Caco-2 (cell line): Measurements from ENCODE around the gene MAP3K21. TPM values are rescaled to one million over a fixed set of nuclear protein-coding genes. Genes with fewer than 3 reads are reported as not detected.

ENCODE experiments used
- BruUV-seq: library from RNA; stranded (reverse); fragments of 400-500 nt; replicated peaks from 2 replicates; lab custom pipeline; 2021; lab: Mats Ljungman, UMichigan
- CTCF ChIA-PET: fragments of 300-600 bp; sonication (Branson Sonifier 250); formaldehyde crosslinking; loops from one replicate; lab custom pipeline; 2022; ENCODE audit warnings: antibody characterized with exemption; lab: Charles Lee
- POLR2A ChIA-PET: fragments of 300-600 bp; sonication (Branson Sonifier 250); formaldehyde crosslinking; loops from one replicate; lab custom pipeline; 2022; ENCODE audit warnings: antibody characterized with exemption; lab: Charles Lee
- DNase-seq, 2 experiments: peaks; one replicate each; pipeline versions ENCODE4 v3.0.0 to v3.0.0-alpha.2; 2020 to 2022
- H3K27me3 ChIP-seq: replicated peaks from 2 replicates; pipeline ENCODE4 v1.6.0; 2011; ENCODE audit warnings: low read length; ENCODE audit not compliant: control insufficient read depth, insufficient read depth
- H3K36me3 ChIP-seq: 2 replicates; pipeline ENCODE4 v1.5.1; 2011; ENCODE audit warnings: low read length; ENCODE audit not compliant: control insufficient read depth, insufficient read depth
- H3K4me1 ChIP-seq: fragments of 250-450 bp; sonication (Bioruptor Pico); 2 replicates; pipeline ENCODE4 v1.5.1; 2020; ENCODE audit warnings: mild to moderate bottlenecking
- H3K4me3 ChIP-seq: 2 replicates; pipeline ENCODE4 v1.5.1; 2011; ENCODE audit warnings: low read depth, mild to moderate bottlenecking, control low read depth, low read length
- H3K9me3 ChIP-seq: fragments of 250-450 bp; sonication (Bioruptor Pico); 2 replicates; pipeline ENCODE4 v1.5.1; 2020; ENCODE audit warnings: mild to moderate bottlenecking, moderate library complexity
- H3K27ac Mint-ChIP-seq: one replicate; pipeline ENCODE4 v1.8.0; 2022; ENCODE audit warnings: mixed read lengths; ENCODE audit not compliant: unreplicated experiment
- H3K27me3 Mint-ChIP-seq: one replicate; pipeline ENCODE4 v1.8.0; 2022; ENCODE audit warnings: mixed read lengths; ENCODE audit not compliant: insufficient read depth, unreplicated experiment
- H3K36me3 Mint-ChIP-seq: one replicate; pipeline ENCODE4 v1.8.0; 2022; ENCODE audit warnings: mild to moderate bottlenecking, mixed read lengths; ENCODE audit not compliant: insufficient read depth, unreplicated experiment
- H3K4me1 Mint-ChIP-seq: one replicate; pipeline ENCODE4 v1.8.0; 2022; ENCODE audit warnings: low read depth, mixed read lengths; ENCODE audit not compliant: unreplicated experiment
- H3K4me3 Mint-ChIP-seq: one replicate; pipeline ENCODE4 v1.8.0; 2022; ENCODE audit warnings: mild to moderate bottlenecking, moderate library complexity, mixed read lengths; ENCODE audit not compliant: unreplicated experiment
- H3K9me3 Mint-ChIP-seq: one replicate; pipeline ENCODE4 v1.8.0; 2022; ENCODE audit warnings: mixed read lengths; ENCODE audit not compliant: unreplicated experiment
- intact Hi-C: fragments of 100-400 bp; cut with micrococcal nuclease; formaldehyde crosslinking; loops from one replicate; pipeline ENCODE4 v1.10.0; 2022; ENCODE audit not compliant: unreplicated experiment
- total RNA-seq: library from RNA; stranded (reverse); gene quantifications from 2 replicates; pipeline ENCODE4 v1.2.3, GENCODE V29; 2022
- TF ChIP-seq, protein P1 (sequence below), 2 experiments: fragments of 200-600 bp in 1 of 2; IDR thresholded peaks; 1 replicate in 1 of 2; 2 replicates in 1 of 2; pipeline versions ENCODE4 v1.5.1 to v1.8.0; 2011 to 2022; ENCODE audit warnings: antibody characterized with exemption in 1 of 2, control low read depth in 1 of 2, inconsistent platforms in 1 of 2, low read depth in 1 of 2, low read length in 1 of 2, mild to moderate bottlenecking in 1 of 2, moderate library complexity in 1 of 2; ENCODE audit not compliant: insufficient read depth in 1 of 2, severe bottlenecking in 1 of 2, unreplicated experiment in 1 of 2

Gene MAP3K21
- total RNA-seq, 1 experiment from 2014 or later: 10.4 TPM

GRCh38 chr1:233357595-233358397, 30.3 kb downstream of the MAP3K21 start:
- TF ChIP-seq, protein P1, sequence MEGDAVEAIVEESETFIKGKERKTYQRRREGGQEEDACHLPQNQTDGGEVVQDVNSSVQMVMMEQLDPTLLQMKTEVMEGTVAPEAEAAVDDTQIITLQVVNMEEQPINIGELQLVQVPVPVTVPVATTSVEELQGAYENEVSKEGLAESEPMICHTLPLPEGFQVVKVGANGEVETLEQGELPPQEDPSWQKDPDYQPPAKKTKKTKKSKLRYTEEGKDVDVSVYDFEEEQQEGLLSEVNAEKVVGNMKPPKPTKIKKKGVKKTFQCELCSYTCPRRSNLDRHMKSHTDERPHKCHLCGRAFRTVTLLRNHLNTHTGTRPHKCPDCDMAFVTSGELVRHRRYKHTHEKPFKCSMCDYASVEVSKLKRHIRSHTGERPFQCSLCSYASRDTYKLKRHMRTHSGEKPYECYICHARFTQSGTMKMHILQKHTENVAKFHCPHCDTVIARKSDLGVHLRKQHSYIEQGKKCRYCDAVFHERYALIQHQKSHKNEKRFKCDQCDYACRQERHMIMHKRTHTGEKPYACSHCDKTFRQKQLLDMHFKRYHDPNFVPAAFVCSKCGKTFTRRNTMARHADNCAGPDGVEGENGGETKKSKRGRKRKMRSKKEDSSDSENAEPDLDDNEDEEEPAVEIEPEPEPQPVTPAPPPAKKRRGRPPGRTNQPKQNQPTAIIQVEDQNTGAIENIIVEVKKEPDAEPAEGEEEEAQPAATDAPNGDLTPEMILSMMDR (IDR thresholded peaks at IDR 0.05; ENCODE audit: insufficient read depth in 1 of 2, low read depth in 1 of 2, low read length in 1 of 2, severe bottlenecking in 1 of 2, unreplicated experiment in 1 of 2): no peak
- no peak for DNase-seq
- H3K36me3 Mint-ChIP-seq: no peaks in the 10 kb centered on the region
- Histone ChIP-seq H3K27me3 (no peaks in the 10 kb centered on the region), H3K9me3 (no peaks in the 10 kb centered on the region), H3K4me1 (peaks cover 11% of the 10 kb centered on the region), H3K36me3 (no peaks in the 10 kb centered on the region; the same call in 1 of the 2 replicates), H3K4me3 (no peak overlapping the region)
- ChIA-PET CTCF (no interaction called here), POLR2A (no interaction called here)
- intact Hi-C loops: no loop called here
- H3K27me3 Mint-ChIP-seq: no peaks in the 10 kb centered on the region
- peaks cover 20% of the 10 kb centered on the region for H3K4me1 Mint-ChIP-seq
- H3K27ac Mint-ChIP-seq: peak overlapping the region; percentile 37
- no TSS peak for BruUV-seq
- H3K4me3 Mint-ChIP-seq: no peak overlapping the region
- no peaks in the 10 kb centered on the region for H3K9me3 Mint-ChIP-seq

GRCh38 chr1:233359431-233359830, 31.9 kb downstream of the MAP3K21 start:
- POLR2A ChIA-PET: no interaction called here
- Mint-ChIP-seq H3K4me3 (peak overlapping the region; percentile 54), H3K36me3 (no peaks in the 10 kb centered on the region), H3K9me3 (no peaks in the 10 kb centered on the region), H3K4me1 (peaks cover 20% of the 10 kb centered on the region), H3K27me3 (no peaks in the 10 kb centered on the region), H3K27ac (peak overlapping the region; percentile 33)
- Histone ChIP-seq H3K9me3 (no peaks in the 10 kb centered on the region), H3K27me3 (no peaks in the 10 kb centered on the region), H3K4me1 (peaks cover 11% of the 10 kb centered on the region), H3K36me3 (no peaks in the 10 kb centered on the region; the same call in 1 of the 2 replicates), H3K4me3 (no peak overlapping the region)
- CTCF ChIA-PET: no interaction called here
- TF ChIP-seq, protein P1 (IDR thresholded peaks at IDR 0.05; ENCODE audit: insufficient read depth in 1 of 2, low read depth in 1 of 2, low read length in 1 of 2, severe bottlenecking in 1 of 2, unreplicated experiment in 1 of 2): no peak
- DNase-seq: peak; percentile 79 to 80
- intact Hi-C loops: loop anchor here (1.0 kb wide), 1 partner anchor 32 kb away; the partner anchor contains the start of gene MAP3K21
- no TSS peak for BruUV-seq

DNA sequence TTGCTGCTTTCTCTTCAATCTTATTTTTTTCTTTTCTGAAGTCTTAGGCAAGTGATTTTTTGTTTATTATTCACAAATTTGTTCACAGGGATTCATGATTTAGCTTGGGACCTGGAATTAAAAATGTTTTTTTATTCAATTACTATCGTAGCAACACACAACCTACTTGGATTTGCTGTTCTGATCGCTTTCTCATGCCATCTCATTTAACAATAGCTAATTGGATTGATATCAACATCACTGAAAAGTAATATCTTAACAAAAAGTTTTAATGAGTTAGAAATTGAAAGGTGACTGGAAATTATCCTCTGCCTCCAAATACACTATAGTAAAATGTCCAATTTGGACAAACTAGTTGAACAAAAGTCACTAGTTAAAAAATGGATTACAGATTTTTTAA, 32.4 kb downstream of the MAP3K21 start:
- H3K27me3 ChIP-seq: no peaks in the 10 kb centered on the region
- Mint-ChIP-seq H3K27me3 (no peaks in the 10 kb centered on the region), H3K4me3 (no peak overlapping the region), H3K9me3 (no peaks in the 10 kb centered on the region), H3K27ac (no peak overlapping the region), H3K4me1 (peaks cover 20% of the 10 kb centered on the region), H3K36me3 (no peaks in the 10 kb centered on the region)
- ChIA-PET POLR2A (no interaction called here), CTCF (no interaction called here)
- TF ChIP-seq, protein P1 (IDR thresholded peaks at IDR 0.05; ENCODE audit: insufficient read depth in 1 of 2, low read depth in 1 of 2, low read length in 1 of 2, severe bottlenecking in 1 of 2, unreplicated experiment in 1 of 2): no peak
- H3K36me3 ChIP-seq: no peaks in the 10 kb centered on the region; the same call in 1 of the 2 replicates
- intact Hi-C loops: loop anchor here (1.0 to 5.0 kb wide), 2 partner anchors 33 to 53 kb away; partner anchors contain the start of gene MAP3K21
- BruUV-seq: no TSS peak
- peaks cover 11% of the 10 kb centered on the region for H3K4me1 ChIP-seq
- no peak overlapping the region for H3K4me3 ChIP-seq
- DNase-seq: no peak
- H3K9me3 ChIP-seq: no peaks in the 10 kb centered on the region
